Endometrium (tissue), 2 donors: ENCODE results near the gene CRELD1.
"Not testable (repeated sequence)": the region's sequence is repeated elsewhere in the genome, so short reads cannot be mapped to it uniquely, and the experiment has no call there.

Source experiments
- FAIRE-seq: peaks from 2 replicates; lab custom pipeline; 2012; peaks lifted over from hg19 to GRCh38; lab: Jason Lieb, UNC
- donor health status: control.
- donor health status: control.

The CRELD1 gene

DNA sequence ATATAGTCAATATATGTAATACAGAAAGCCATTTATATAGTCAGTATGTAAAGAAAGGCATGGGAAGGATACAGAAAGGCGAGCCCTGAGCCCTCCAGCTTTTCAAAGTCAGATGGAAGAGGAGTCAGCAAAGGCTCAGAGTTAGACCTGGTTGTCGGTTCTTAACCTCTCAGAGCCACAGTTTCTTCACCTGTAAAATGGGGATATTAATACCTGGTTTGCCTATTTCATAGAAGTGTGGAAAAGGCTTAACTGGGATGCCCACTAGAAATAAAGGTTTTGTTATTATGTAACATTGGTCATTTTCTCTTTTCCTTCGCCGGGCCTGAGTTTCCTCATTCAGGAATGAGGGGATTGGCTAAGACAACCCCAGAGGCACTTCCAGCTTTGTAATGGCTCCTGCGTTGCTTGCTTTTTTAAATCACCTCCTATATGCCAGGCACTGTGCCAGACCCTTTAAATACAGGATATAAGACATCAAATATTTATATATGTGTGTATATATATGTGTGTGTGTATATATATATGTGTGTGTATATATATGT lies 2.4 kb downstream of the CRELD1 start:
- FAIRE-seq: no peak

DNA sequence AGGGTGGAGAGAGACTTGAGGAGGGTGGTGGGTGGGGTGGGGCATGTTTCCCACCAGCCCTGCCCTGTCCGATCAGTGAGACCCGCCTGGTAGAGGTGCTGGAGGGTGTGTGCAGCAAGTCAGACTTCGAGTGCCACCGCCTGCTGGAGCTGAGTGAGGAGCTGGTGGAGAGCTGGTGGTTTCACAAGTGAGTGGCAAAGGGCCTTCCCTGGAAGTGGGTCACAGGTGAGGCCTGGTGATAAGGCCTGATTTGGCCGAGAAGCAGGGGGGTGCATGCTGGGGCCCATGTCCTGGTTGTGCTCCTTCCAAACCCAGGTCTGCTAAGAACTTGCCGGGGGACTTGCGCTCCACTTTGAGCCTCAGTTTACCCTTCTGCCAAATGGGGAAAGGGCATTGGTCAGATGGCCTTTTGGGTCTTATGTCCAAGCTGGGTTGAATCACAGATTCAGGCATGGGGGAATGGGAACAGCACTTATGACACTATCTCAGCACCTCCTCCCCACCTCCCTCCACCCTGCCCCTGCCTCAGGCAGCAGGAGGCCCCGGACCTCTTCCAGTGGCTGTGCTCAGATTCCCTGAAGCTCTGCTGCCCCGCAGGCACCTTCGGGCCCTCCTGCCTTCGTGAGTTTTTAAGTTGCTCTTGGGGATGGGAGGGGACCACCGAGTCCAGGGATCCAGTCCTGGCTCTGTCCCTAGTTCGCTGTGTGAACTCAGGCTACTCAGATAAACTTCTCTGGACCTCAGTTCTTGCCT lies 4.0 kb downstream of the CRELD1 start:
- FAIRE-seq: no peak

DNA sequence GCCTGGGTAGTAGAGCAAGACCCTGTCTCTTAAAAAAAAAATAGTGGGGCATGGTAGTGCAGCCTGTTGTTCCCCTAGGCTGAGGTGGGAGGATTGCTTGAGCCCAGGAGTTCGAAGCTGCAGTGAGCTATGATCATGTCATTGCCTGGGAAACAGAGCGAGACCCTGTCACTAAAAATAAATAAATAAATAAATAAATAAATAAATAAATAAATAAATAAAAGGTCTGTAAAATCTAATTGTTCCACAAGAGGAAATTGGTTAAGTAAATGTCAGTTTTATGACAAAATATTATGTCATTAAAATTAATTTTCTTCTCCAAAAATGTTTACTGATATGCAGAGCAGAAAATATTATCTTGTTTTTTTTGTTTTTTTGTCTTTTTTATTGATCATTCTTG lies 5.3 kb downstream of the CRELD1 start:
- FAIRE-seq: no peak

DNA sequence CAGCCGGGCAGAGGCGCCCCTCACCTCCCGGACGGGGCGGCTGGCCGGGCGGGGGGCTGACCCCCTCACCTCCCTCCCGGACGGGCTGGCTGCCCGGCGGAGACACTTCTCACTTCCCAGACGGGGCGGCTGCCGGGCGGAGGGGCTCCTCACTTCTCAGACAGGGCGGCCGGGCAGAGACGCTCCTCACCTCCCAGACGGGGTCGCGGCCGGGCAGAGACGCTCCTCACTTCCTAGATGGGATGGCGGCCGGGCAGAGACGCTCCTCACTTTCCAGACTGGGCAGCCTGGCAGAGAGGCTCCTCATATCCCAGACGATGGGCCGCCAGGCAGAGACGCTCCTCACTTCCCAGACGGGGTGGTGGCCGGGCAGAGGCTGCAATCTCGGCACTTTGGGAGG lies 6.3 kb downstream of the CRELD1 start:
- not testable (repeated sequence) for FAIRE-seq

- no peak for FAIRE-seq
Measured at GRCh38 chr3:9940746-9941145, 7.1 kb downstream of the CRELD1 start.

GRCh38 chr3:9942164-9942563 lies 8.5 kb downstream of the CRELD1 start:
- FAIRE-seq: no peak

- no peak for FAIRE-seq
Measured at GRCh38 chr3:9942934-9943690, 9.5 kb downstream of the CRELD1 start.

DNA sequence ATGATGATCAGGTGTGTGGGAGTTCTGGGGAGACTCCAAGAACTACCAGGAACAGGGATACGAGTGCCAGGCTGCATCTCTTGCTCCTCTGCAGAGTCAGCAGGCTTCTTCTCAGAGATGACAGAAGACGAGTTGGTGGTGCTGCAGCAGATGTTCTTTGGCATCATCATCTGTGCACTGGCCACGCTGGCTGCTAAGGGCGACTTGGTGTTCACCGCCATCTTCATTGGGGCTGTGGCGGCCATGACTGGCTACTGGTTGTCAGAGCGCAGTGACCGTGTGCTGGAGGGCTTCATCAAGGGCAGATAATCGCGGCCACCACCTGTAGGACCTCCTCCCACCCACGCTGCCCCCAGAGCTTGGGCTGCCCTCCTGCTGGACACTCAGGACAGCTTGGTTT lies 10.6 kb downstream of the CRELD1 start:
- FAIRE-seq: no peak

GRCh38 chr3:9945358-9945757 lies 11.7 kb downstream of the CRELD1 start:
- no peak for FAIRE-seq

DNA sequence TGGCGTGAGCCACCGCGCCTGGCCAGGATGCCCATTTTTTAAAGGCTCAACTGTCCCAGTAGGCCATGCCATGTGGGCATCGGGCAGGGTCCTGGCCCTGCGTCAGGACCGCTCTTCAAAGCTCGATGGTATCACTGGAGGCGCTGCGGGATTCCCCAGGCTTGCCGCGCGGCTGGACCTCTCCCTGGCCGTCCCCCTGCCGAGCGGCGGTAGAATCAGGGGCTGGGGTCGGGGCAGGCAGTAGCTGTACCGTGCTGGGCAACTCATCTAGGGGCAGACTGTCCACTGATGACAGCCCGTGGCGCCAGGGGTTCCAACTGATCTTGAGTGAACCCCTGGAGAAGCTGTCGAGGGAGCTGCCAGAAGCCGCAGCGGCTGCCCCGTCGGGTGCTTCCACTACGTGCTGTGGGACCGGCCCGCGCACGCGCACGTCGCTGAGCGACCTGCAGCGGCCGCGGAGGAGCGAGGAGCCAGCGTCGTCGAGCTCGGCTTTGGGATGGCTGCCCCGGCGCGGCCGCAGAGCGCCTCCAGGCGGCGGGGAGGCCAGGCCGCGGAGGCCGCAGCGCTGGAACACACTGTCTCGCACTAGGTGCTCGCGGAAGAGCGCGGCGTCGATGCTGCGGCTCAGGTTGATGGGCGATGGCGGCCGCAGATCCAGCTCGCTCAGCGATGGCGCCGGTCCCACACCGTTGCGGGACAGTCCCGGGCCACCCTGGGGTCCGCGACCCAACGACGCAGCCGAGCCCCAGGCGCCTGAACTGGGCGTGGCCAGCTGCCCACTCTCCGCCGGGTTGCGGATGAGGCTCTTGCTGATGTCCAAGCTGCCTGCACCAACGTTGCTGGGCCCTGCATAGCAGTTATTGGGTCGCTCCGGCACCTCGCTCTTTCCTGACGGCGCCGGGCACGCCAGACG lies 12.7 kb downstream of the CRELD1 start:
- FAIRE-seq: no peak

GRCh38 chr3:9947025-9947995 lies 13.7 kb downstream of the CRELD1 start:
- FAIRE-seq: no peak

DNA sequence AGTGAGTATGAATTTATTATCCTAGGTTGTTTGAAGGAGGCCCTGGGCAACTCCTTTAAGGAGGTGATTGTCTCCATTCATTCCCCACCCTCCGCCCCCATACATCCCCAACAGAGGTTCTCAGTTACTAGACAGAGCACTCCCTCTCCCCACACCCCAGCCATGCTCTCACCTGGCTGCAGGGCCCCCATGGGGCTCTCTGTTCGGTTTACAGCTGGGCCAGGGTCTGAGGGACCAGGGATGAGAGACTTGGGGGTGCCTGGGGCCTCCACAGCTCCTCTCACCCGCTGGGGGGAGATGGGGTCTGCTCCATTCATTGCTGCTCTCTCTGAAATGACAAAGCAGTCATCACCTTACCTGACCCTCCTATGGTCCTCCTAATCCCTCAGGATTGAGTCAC lies 15.0 kb downstream of the CRELD1 start:
- FAIRE-seq: no peak

DNA sequence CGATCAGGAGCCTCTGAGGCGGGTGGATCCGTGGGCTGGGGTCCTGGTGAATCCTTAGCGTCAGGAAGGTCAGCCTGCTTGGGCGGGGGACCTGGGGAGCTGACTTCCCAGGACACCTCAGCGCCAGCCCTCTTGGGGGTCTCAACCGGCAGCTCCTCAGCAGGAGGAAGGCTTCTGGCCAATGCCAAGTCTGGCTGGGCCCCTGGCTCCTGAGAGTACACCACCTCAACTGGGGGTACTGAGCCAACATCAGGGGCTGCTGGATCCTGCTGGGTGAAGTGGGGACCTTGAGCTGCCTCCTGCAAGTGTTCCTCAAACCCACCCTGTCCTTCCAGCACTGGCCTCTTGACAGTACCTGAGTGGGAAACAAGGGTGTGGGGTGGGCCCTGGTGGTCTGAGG lies 15.5 kb downstream of the CRELD1 start:
- no peak for FAIRE-seq

DNA sequence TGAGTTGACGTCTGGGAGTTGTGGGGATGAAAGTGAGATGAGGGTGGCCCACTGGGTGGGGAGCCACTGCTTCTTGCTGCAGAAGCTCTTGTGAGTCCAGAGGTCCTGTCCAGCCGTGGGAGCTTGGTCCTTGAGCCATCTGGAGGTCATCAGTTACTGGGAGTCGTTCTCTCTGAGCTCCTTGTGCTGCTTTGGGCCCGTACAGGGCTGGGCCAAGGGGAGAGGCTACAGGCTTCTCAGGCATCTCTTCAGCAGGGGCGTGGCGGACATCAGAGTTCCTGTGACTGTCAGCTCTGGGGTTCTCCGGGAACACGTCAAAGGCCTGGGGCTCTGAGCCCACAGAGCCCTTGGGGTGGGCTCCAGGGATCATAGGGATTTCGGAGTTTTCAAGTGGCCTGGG lies 16.0 kb downstream of the CRELD1 start:
- FAIRE-seq: no peak

DNA sequence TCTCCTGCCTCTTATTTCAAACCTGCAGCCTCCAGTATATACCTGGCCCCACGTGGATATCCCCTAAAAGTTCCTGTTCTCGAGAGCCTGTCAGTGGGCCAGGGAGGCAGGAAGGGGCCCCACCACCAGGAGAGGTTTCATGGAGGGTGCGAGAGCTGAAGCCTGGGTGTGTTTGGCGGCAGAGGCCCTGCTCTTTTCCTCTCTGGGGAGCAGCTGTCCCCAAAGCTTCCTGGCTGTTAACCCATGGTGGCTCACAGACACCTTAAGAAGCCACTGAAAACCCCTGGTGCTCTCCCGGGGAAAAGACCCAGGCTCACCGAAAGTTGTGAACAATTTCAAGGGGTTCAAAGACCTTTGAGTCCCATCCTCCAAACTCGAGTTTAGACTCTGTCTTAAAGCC lies 17.5 kb downstream of the CRELD1 start:
- FAIRE-seq: no peak

GRCh38 chr3:9951598-9951961 lies 17.9 kb downstream of the CRELD1 start:
- no peak for FAIRE-seq

DNA sequence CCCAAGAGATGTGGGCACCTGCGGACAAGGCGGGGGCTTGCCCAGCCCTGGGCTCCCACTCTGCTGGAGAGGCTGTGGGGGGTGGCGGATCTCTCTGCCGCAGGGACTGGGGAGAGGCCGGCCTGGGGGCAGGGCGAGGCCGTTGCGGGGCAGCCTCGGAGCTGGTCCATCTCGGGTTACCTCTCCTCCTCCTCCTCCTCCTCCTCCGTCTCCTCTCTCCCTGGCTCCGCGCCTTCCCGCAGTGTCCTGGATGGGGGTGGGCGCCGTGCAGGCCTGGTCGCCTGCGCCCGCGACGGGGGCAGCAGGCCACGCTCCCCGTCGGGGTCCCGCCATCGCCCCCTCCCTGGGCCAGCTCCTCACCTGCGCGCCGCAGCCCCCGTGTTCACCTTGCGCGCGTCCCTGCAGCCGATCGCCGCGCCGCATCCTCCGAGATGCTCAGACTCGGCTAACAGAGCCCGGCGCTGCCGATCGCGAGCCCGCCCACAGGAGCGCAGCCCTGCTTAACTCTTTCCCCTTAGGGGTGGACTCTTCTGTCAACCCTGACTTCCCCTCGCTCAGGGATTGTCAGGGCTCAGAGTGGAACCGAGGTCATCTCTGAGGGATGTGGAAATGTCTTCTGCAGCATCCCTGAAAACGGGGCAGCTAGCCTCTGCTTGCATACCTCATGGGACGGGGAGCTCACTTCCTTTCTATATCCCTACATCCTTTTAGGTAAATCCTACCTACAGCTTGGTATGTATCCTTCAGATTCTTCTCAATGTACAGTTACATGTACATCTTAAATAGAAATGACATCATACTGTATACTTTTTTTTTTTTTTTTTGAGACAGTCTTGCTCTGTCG lies 18.6 kb downstream of the CRELD1 start, which contains the start of gene PRRT3:
TSS of gene PRRT3 (minus strand) at position 447 of the 844 bp plus-strand sequence. CDS start 2,293 bp downstream, outside the sequence.
- no peak for FAIRE-seq

DNA sequence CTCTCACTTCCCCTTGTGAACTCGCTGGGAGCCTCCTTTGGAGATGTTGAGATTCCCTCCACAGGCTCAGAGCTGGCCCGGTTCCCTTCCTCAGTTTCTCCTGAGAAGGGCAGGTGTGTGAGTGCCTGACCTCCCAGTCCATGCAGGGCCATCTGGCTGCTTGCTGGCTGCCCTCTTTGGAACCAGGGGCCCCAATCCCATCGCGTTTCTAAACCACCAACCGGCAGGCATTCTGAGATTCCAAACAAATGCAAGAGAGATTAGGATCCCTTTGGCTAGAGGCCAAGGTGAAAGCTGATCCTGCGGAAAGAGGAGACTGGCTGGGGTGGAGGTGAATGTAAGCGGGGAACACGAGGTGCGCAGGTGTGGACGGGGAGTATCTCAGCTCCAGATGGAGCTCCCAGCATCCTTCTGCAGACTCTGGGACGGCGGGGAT lies 21.5 kb downstream of the CRELD1 start:
- FAIRE-seq: no peak

DNA sequence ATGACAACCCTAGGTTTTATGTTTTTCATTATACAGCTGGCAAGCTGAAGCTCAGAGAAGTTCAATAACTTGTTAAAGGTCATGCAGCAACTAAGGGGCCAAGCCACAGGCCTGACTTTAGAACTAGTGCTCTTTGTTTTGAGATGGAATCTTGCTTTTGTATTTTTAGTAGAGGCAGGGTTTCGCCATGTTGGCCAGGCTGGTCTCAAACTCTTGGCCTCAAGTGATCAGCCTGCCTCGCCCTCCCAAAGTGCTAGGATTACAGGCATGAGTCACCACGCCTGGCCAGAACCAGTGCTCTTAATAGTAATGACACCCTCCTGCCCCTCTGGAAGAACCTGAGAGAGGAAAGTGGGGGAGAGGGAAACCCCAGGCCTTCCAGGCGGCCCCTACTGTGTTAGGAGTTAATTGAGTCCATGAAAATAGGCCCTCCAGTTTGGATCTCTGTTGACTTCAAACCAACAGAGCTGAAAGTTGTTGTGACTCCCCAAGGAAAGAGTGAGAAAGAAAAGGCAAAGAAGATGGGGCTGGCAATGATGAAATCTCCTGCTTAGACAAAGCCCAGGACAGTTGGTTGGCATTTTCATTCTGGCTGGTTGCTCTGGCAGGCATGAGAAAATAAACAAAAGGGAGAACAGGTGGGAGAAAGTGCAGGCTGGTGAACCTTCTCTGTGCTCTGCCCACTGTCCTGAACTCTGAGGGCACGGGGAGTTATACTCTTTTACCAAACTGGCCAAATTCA lies 22.1 kb downstream of the CRELD1 start:
- no peak for FAIRE-seq
